Neural crest cell (in vitro differentiated cells): ENCODE measurements around the gene TADA3. TPM values are rescaled to one million over a fixed set of nuclear protein-coding genes. Genes with fewer than 3 reads are reported as not detected.
A peak's percentile ranks its signal among the peaks of the same experiment; 100 is the strongest.

ENCODE experiments used
- DNase-seq: peaks from one replicate; pipeline ENCODE4 v3.0.0; 2021; ENCODE audit warnings: low read depth, mixed read lengths, low spot score
- H3K27ac Mint-ChIP-seq: one replicate; pipeline ENCODE4 v1.8.0; 2021; ENCODE audit warnings: mild to moderate bottlenecking, mixed read lengths; ENCODE audit not compliant: unreplicated experiment
- H3K27me3 Mint-ChIP-seq: 2 replicates; pipeline ENCODE4 v1.8.0; 2021; ENCODE audit warnings: low read depth, mild to moderate bottlenecking, mixed read lengths
- H3K36me3 Mint-ChIP-seq: 2 replicates; pipeline ENCODE4 v1.8.0; 2021; ENCODE audit warnings: low read depth, mild to moderate bottlenecking, mixed read lengths
- H3K4me1 Mint-ChIP-seq: 2 replicates; pipeline ENCODE4 v1.8.0; 2021; ENCODE audit warnings: mixed read lengths
- H3K4me3 Mint-ChIP-seq: one replicate; pipeline ENCODE4 v1.8.0; 2021; ENCODE audit warnings: mild to moderate bottlenecking, mixed read lengths
- H3K9me3 Mint-ChIP-seq: 2 replicates; pipeline ENCODE4 v1.8.0; 2021; ENCODE audit warnings: mixed read lengths
- total RNA-seq: library from RNA; stranded (reverse); gene quantifications from 2 replicates; pipeline ENCODE4 v1.2.1, GENCODE V29; 2021
- TF ChIP-seq, protein P1 (sequence below): fragments of 200-600 bp; sonication (generic); conservative IDR thresholded peaks from 2 replicates; pipeline ENCODE4 v1.5.0; 2021; ENCODE audit warnings: antibody characterized with exemption, mild to moderate bottlenecking

Gene TADA3
- total RNA-seq, 1 donor from 2014 or later: 70.0 TPM

- Mint-ChIP-seq H3K4me1 (no peaks in the 10 kb centered on the region), H3K27ac (no peak overlapping the region), H3K27me3 (no peaks in the 10 kb centered on the region), H3K36me3 (peaks cover 22% of the 10 kb centered on the region), H3K9me3 (no peaks in the 10 kb centered on the region), H3K4me3 (no peak overlapping the region)
- DNase-seq: no peak
- TF ChIP-seq, protein P1, sequence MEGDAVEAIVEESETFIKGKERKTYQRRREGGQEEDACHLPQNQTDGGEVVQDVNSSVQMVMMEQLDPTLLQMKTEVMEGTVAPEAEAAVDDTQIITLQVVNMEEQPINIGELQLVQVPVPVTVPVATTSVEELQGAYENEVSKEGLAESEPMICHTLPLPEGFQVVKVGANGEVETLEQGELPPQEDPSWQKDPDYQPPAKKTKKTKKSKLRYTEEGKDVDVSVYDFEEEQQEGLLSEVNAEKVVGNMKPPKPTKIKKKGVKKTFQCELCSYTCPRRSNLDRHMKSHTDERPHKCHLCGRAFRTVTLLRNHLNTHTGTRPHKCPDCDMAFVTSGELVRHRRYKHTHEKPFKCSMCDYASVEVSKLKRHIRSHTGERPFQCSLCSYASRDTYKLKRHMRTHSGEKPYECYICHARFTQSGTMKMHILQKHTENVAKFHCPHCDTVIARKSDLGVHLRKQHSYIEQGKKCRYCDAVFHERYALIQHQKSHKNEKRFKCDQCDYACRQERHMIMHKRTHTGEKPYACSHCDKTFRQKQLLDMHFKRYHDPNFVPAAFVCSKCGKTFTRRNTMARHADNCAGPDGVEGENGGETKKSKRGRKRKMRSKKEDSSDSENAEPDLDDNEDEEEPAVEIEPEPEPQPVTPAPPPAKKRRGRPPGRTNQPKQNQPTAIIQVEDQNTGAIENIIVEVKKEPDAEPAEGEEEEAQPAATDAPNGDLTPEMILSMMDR: no peak
These were observed 6.0 kb downstream of the TADA3 start for GRCh38 chr3:9786209-9786739.

GRCh38 chr3:9785602-9786001 lies 6.7 kb downstream of the TADA3 start:
- no peaks in the 10 kb centered on the region for H3K9me3 Mint-ChIP-seq
- no peaks in the 10 kb centered on the region for H3K4me1 Mint-ChIP-seq
- no peaks in the 10 kb centered on the region for H3K27me3 Mint-ChIP-seq
- no peak overlapping the region for H3K27ac Mint-ChIP-seq
- DNase-seq: no peak
- H3K4me3 Mint-ChIP-seq: no peak overlapping the region
- peaks cover 22% of the 10 kb centered on the region for H3K36me3 Mint-ChIP-seq
- TF ChIP-seq, protein P1: no peak

DNA sequence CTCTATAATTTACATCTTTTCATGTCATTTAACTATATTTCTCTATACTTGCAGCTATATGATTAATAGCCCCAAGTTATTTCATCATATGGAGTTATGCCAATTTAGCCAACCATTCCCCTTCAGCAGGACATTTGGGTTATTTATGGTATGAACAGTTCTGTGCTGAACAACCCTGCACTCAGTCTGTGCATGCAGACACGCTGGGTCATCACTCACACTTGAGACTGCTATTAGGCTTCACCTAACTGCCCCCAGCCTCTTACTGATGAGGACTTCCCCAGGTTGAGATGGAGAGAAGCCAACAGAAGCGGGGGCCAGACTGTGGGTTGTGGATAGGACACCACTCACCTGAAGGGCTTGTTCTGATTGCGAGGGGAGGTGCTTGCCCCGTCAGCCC lies 7.3 kb downstream of the TADA3 start:
- Mint-ChIP-seq H3K27ac (no peak overlapping the region), H3K4me3 (no peak overlapping the region), H3K36me3 (peaks cover 22% of the 10 kb centered on the region), H3K9me3 (no peaks in the 10 kb centered on the region), H3K27me3 (no peaks in the 10 kb centered on the region), H3K4me1 (no peaks in the 10 kb centered on the region)
- TF ChIP-seq, protein P1: no peak
- DNase-seq: no peak

- H3K4me1 Mint-ChIP-seq: no peaks in the 10 kb centered on the region
- H3K4me3 Mint-ChIP-seq: no peak overlapping the region
- DNase-seq: no peak
- peaks cover 18% of the 10 kb centered on the region for H3K36me3 Mint-ChIP-seq
- H3K27ac Mint-ChIP-seq: no peak overlapping the region
- TF ChIP-seq, protein P1: no peak
- H3K9me3 Mint-ChIP-seq: no peaks in the 10 kb centered on the region
- no peaks in the 10 kb centered on the region for H3K27me3 Mint-ChIP-seq
These were observed 8.3 kb downstream of the TADA3 start for GRCh38 chr3:9783954-9784353.

GRCh38 chr3:9782770-9783169 lies 9.5 kb downstream of the TADA3 start:
- no peak for DNase-seq
- Mint-ChIP-seq H3K4me3 (no peak overlapping the region), H3K4me1 (no peaks in the 10 kb centered on the region), H3K27me3 (no peaks in the 10 kb centered on the region), H3K36me3 (peaks cover 16% of the 10 kb centered on the region), H3K27ac (no peak overlapping the region), H3K9me3 (no peaks in the 10 kb centered on the region)
- TF ChIP-seq, protein P1: peak; percentile 24
